ENCODE measurements around the gene UBE2C. TPM values are rescaled to one million over a fixed set of nuclear protein-coding genes. Genes with fewer than 3 reads are reported as not detected.

Gene UBE2C
- total and polyA plus RNA-seq, 2 of the 8 experiments (the other 6 are each of a cell fraction or from before 2014, with no cell fraction given): 243 to 326 TPM

- peaks cover 5% of the 10 kb centered on the region for H3K79me1 ChIP-seq (ENCODE audit: low read depth, low read length)
- H3K4me1 ChIP-seq (replicated peaks in 1 of 4; ENCODE audit: control insufficient read depth in 3 of 4, insufficient read depth in 4 of 4, low read length in 3 of 4): peaks cover 0 to 4% (median 2%) of the 10 kb centered on the region in 4 experiments; a peak in 3 of 7 replicates
- H2BK15ac ChIP-seq (ENCODE audit: low read length): no peak overlapping the region
- H3K18ac ChIP-seq (ENCODE audit: extremely low read depth, low read length): no peak overlapping the region
- CTCF ChIA-PET (ENCODE audit: partially characterized antibody): interaction anchor here (0.9 to 2.5 kb wide), 5 partner anchors 16 to 153 kb away, joined by 3 to 13 read pairs (median 5); no protein-coding TSS in a partner anchor
- no peak overlapping the region for H4K91ac ChIP-seq (replicated peaks; ENCODE audit: insufficient read length, low read length)
- no peaks in the 10 kb centered on the region for H3K9me3 ChIP-seq (ENCODE audit: insufficient read depth in 2 of 2, low read depth in 1 of 2, low read length in 1 of 2)
- H2BK20ac ChIP-seq (ENCODE audit: low read length): no peak overlapping the region
- DNase-seq (ENCODE audit: low read depth in 1 of 2, low spot score in 2 of 2) (no peak), FAIRE-seq (no peak)
- H3K36me3 ChIP-seq (ENCODE audit: control insufficient read depth in 2 of 4, insufficient read depth in 4 of 4, low read length in 3 of 4): peaks cover 16 to 38% (median 25%) of the 10 kb centered on the region in 4 experiments
- no peak overlapping the region for H3K14ac ChIP-seq (ENCODE audit: insufficient read length)
- peaks cover 9% of the 10 kb centered on the region; the same call in 1 of the 2 replicates for H3K23me2 ChIP-seq (ENCODE audit: low read depth, low read length)
- H3K79me2 ChIP-seq (ENCODE audit: control insufficient read depth in 1 of 2, insufficient read depth in 2 of 2, low read length in 2 of 2): peaks cover 7 to 19% of the 10 kb centered on the region in 2 experiments
- TF ChIP-seq POLR2AphosphoS5 (IDR thresholded peaks at IDR 0.05; ENCODE audit: low read depth, low read length) (peak; percentile 38; the same call in 1 of the 2 replicates), BCL11A (IDR thresholded peaks at IDR 0.05; ENCODE audit: low read depth in 2 of 2, low read length in 2 of 2) (no peak)
- H3K4me2 ChIP-seq (ENCODE audit: insufficient read depth in 1 of 2, low read depth in 2 of 2, low read length in 2 of 2): no peak overlapping the region
- H3K4ac ChIP-seq (replicated peaks; ENCODE audit: insufficient read length, low read depth, low read length): no peak overlapping the region
- POLR2A ChIA-PET (ENCODE audit: partially characterized antibody): interaction anchor here (0.6 to 10.4 kb wide), 17 partner anchors 9 to 342 kb away, joined by 3 to 96 read pairs (median 4); partner anchors contain the start of genes ACOT8, SNX21, TNNC2 and ZSWIM3
- no peak overlapping the region for H3K23ac ChIP-seq (ENCODE audit: insufficient read length)
- no peak overlapping the region for H2BK12ac ChIP-seq (ENCODE audit: low read depth, low read length)
- H2AK5ac ChIP-seq (ENCODE audit: low read depth, low read length): no peak overlapping the region
- no peak overlapping the region for H3K9ac ChIP-seq (replicated peaks in 1 of 4; ENCODE audit: extremely low read depth in 1 of 4, low read depth in 3 of 4, low read length in 3 of 4)
- no peak overlapping the region for H3K27ac ChIP-seq (ENCODE audit: low read depth, low read length)
- no peak overlapping the region for H2BK120ac ChIP-seq (replicated peaks; ENCODE audit: low read depth, low read length)
- H3K56ac ChIP-seq (replicated peaks; ENCODE audit: insufficient read length, low read depth, low read length): no peak overlapping the region
- no peak overlapping the region for H4K5ac ChIP-seq (ENCODE audit: insufficient read length, low read depth, low read length)
- H2BK5ac ChIP-seq (ENCODE audit: low read depth, low read length): no peak overlapping the region
- H3K27me3 ChIP-seq (replicated peaks in 1 of 4; ENCODE audit: control insufficient read depth in 3 of 4, extremely low read depth in 1 of 4, insufficient read depth in 3 of 4, low read length in 3 of 4): no peaks in the 10 kb centered on the region
- WGBS, 2 experiments (ENCODE audit: extremely low coverage in 1 of 2, insufficient coverage in 1 of 2, insufficient read length in 1 of 2, insufficient replicate concordance in 2 of 2, low coverage in 1 of 2, low lambda C conversion rate in 2 of 2, missing lambda C conversion rate in 1 of 2): 81% methylated on average over 9 of the region's 9 CpGs; no CpG with 5 or more reads in 1 of the 2 experiments
- H3K4me3 ChIP-seq (ENCODE audit: extremely low read depth in 1 of 4, insufficient read depth in 2 of 4, low read depth in 3 of 4, low read length in 4 of 4): no peak overlapping the region
- H4K20me1 ChIP-seq (replicated peaks in 1 of 2; ENCODE audit: control insufficient read depth in 1 of 2, insufficient read depth in 2 of 2, low read length in 2 of 2): peaks cover 5 to 7% of the 10 kb centered on the region in 2 experiments
- no peak overlapping the region for H2AFZ ChIP-seq (ENCODE audit: low read length)
- no peak overlapping the region for H4K8ac ChIP-seq (ENCODE audit: extremely low read depth, insufficient read depth, low read length)
Measured at GRCh38 chr20:45817376-45818194, 5.1 kb downstream of the UBE2C start.

All from H1 (cell line).